Activated T-helper 9 cell treated with anti-CD3 and anti-CD28 coated beads, Interleukin-2, amount 50 U/mL, for 16 hours (primary cell): Measurements from ENCODE around the gene TUBGCP6.

Experiments used
- DNase-seq: peaks from one replicate; pipeline ENCODE4 v3.0.0-alpha.2; 2020; ENCODE audit warnings: low read depth

Gene TUBGCP6

GRCh38 chr22:50244420-50245213 lies at the start of gene TUBGCP6:
Gene TUBGCP6, minus strand, starts transcription at chr22:50245023. Its CDS starts 564 bp downstream, at chr22:50244459.
- DNase-seq, result peak; percentile 90

DNA sequence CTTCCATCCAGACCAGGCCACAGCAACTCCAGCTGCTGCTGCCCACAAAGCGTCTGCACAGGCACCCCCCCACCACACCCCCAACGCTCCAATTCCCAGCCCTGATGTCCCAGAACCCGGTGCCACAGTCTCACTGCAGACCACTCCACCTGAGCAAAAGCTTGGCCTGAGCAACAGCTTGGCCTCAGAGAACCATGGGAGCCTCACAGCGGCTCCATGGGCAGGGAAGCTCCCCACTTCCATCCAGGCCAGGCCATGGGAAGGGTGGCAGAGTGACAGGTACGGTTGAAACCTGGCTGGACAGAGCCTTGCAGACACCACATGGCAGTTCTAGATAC lies 49.5 kb upstream of the TUBGCP6 start:
- DNase-seq, result no peak

GRCh38 chr22:50293441-50294318 lies 48.9 kb upstream of the TUBGCP6 start:
- no peak for DNase-seq

- DNase-seq, result no peak
Measured at GRCh38 chr22:50292643-50293440, 48.0 kb upstream of the TUBGCP6 start.

DNA sequence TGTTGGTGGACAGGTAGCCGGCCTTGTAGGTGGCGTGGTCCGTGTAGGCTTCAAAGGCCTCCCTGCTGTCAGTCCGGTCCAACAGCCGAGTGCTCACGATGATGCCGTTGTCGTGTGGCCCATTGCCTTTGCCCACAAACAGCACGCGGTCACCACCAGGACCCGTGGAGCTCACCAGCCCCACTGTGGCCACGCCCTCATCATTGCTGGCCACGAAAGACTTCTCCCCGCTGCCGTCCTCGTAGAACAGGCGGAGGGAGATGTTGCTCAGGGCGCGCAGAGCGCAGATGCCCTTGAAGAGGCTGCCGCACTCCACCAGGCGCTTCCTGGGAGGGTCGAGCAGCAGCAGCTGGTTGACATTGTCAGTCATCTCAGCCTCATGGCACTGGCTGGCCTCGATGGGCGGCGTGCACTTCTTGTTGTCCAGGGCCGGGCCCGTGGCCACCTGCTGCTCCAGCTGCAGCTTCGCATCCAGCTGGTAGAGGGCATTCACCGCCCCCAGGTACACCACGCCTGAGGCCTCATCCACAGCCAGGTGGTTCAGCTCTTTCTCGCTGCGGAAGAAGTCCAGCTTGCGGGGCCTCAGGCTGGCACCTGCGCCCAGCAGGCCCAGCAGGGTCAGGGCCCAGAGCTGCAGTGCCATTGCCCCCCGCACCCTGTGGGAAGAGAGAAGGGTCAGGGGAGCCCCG lies 45.3 kb upstream of the TUBGCP6 start:
- no peak for DNase-seq

DNA sequence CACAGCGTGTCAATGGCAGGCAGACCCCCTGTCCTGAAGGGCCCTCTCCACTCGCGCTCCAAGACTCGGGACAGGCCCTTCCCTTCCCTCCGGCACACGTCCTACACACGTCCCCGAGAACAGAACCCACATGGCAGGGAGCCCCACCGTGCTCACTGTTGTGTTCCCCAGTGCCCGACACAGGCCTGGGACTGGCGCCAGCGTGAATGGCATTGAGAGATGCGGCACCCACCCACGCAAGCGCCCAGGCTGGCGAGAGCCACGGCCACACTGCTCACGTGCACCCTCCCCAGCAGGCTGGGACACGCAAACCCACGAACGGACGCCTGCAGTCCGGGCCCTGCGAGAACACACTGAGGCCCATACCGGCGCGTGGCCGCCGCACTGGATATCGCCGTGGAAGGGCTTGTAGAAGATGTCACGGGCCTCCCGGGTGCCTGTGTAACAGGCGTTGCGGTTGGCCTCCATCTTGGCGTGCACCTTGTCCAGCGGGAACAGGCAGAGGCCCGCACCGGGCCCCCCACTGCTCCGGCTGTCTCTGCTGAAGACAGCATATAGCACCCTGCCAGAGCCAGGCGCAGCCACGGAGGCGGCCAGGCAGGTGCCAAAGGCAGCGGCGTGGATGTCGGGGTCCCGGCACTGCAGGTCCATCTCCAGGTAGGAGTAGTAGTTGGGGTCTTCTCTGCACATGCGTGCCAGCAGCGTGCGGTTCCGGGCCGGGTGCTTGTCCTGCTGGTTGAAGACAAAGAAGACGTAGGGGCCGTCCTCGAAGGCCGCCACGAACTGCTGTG lies 44.5 kb upstream of the TUBGCP6 start:
- no peak for DNase-seq

DNA sequence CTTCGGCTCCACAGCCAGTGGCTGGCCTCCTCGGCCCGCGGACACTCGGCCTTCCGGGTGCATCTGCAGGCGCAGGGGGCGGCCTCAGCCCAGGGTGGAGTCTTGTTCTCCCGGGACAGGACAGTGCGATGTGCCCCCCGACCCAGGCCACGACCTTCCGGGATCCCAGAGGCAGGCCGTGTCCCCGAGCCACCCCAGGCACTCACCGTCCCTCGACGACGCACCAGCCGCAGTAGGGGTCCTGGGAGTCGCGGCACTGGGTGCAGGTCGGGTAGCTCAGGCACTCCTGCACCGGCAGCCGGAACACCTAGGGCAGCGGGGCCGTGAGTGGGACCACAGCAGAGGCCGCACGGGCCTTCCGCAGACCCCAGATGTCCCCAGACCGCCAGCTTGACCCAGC lies 42.9 kb upstream of the TUBGCP6 start:
- no peak for DNase-seq

DNA sequence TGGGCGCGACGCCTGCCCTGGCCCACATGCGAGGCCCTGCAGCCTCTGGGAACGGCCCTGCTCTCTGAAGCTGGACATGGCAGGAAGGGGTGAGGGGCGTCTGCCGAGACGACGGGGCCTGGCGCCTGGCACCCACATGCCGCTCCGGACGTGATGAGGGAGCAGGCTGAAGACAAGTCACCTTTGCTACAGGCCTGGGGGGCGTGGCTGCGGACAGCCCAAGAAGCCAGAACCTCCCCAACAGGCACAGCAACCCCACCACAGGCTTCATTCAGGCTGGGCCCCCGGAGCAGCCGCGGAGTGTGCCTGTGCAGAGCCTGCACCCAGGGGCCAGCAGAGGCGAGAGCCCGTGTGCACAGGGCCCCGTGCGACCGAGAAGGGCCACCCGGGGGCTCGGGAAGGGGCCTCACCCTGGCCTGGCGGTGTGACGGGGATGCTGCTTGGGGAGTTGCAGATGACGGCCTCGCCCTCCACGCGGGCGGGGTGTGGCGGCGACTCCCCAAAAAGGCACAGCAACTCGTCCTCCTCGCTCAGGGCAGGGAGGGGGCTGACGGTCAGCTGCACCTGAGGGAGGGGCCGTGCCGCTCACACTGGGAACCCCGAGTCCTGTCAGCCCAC lies 42.0 kb upstream of the TUBGCP6 start:
- DNase-seq, result no peak

DNA sequence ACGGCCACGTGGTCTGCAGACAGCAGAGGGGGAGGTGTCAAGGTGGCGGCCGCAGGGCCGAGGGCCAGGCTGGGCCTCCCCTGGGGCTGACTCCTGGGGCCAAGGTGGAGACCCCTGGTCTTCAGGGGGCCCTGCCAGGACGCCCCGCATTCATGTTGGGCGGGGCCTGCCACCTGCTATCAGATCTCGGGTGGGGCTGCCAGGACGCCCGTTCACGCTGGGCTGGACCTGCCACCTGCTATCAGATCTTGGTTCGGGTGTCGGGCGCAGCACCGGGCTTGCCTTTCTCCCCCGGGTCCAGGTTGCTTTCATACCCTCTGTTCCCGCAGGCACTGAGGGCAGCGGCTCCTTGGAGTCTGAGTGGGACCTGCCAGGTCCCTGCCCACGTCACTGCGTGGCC lies 41.5 kb upstream of the TUBGCP6 start:
- no peak for DNase-seq

- DNase-seq, result no peak
Measured at GRCh38 chr22:50285568-50286229, 40.9 kb upstream of the TUBGCP6 start.

DNA sequence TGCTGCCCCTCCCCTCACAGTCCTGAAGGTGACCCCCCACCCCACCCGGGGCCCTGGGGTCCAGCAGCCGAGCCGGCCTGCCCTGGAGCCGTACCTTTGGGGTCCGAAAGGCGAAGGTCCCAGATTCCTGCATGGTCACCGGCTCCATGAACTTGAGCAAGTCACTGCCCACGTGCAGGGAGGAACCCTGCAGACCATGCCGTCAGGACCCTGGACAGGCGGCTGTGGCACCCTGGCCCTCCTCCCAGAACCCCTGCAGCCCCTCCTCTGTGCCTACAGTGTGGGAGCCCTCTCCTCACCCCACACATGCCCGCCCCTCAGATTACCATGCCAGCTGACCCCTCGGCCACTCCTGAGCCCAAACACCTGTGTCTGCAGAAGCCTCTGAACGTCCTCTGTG lies 39.7 kb upstream of the TUBGCP6 start:
- DNase-seq, result no peak

DNA sequence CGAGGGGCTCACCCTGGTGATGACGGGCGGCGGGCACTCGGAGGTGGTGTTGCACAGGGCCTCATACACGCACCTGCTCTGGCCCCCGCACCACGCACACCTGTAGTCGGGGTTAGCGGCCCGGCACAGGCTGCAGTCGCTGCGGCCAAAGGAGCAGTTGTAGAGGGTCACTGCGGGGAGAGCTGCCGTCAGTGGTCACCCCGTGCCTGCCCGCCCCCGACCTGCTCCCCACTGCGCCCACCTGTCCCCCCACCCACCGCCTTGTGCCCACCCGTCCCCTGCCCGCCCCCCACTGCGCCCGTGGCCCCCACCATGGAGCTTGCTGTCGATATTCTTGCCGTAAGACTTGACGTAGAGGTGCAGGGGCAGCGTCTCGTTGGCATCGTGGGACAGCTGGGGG lies 39.0 kb upstream of the TUBGCP6 start:
- DNase-seq, result no peak

- DNase-seq, result no peak
Measured at GRCh38 chr22:50282361-50283155, 37.7 kb upstream of the TUBGCP6 start.

- no peak for DNase-seq
Measured at GRCh38 chr22:50281957-50282356, 37.1 kb upstream of the TUBGCP6 start.

GRCh38 chr22:50281384-50281760 lies 36.5 kb upstream of the TUBGCP6 start:
- no peak for DNase-seq

- DNase-seq, result no peak
Measured at GRCh38 chr22:50280708-50281383, 36.0 kb upstream of the TUBGCP6 start.

DNA sequence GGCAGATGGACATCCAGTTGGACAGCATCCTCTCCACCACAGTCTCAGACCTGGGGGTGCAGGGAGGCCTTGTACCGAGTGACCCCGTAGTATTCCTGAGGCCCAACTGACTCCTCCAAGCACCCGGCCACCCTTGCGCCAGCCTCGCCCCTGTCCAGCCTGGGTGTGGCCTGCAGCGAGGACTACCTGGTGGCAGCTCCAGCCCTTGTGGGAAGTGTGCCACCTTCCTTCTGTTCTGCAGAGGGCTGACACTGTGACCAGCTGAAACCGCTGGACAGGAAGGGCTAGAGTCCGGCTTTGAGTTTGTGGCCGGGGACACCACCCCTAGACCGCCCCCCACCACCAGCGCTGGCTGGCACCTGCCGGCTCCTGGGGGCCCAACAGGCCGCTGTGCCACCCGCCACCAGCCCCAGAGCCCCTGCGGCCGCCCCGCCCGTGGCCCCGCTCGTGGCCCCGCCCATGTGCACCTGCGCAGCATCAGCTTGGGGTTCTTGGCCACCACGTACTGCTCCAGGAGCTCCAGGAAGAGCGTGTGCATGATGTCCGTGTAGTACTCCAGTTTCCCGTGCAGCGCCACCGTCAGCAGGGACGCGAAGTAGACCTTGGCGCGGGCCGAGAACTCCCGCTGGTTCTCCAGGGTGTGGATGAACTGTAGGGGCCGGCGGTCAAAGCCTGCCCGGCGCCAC lies 35.3 kb upstream of the TUBGCP6 start:
- no peak for DNase-seq
